RPMI8226 (cell line): ENCODE data around the gene PTPA.
"Not testable (repeated sequence)": the region's sequence is repeated elsewhere in the genome, so short reads cannot be mapped to it uniquely, and the experiment has no call there.

Experiments
- DNase-seq: peaks from one replicate; pipeline ENCODE4 v3.0.0-alpha.2; 2015

The PTPA gene

DNA sequence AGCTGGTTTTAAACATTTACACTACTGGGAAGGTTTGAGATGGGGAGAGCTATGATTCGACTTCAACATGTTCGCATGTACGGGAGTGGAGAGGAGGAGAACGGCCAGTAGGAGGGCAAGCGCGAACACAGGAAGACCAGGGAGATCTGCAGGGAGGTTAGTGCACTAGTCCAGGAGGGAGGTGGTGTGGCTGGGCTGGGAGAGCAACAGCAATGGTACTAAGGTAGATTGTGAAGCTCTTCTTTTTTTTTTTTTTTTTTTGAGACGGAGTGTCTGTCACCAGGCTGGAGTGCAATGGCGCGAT is 50.3 kb downstream of the PTPA start:
- DNase-seq, result no peak

DNA sequence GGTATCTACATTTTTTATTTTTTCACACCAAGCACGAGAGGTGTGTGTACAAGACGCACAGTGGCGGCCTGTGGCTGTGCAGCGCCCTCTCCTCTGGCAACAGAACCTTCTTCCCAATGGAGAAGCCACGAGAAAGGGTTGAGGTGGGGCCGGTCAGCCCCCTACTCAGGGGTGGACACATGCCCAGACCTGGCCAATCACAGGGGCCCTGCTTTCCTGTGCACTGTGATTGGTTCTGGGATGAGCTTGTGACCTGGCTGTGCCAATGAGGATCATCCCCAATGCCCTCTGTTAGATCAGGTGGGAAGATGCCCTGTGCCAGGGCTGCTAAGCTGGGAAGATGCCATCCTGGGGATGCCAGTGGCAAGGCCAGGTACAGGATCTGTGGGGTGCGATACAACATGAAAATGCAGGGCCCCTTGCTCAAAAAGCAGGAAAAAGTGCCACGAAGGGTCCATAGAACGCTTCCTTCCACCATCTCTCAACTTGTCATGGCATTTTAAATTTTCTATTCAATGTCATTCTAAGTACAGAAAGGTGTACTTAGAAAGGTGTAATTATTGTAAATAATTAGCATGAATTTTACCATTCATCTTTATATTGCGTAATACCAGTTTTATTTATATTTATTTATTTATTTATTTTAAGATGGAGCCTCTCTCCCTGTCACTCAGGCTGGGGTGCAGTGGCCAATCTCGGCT is 51.4 kb downstream of the PTPA start:
- DNase-seq, result no peak

- not testable (repeated sequence) for DNase-seq
Observed at GRCh38 chr9:129163198-129163670, 52.0 kb downstream of the PTPA start.

- no peak for DNase-seq
Observed at GRCh38 chr9:129163753-129164152, 52.5 kb downstream of the PTPA start.

DNA sequence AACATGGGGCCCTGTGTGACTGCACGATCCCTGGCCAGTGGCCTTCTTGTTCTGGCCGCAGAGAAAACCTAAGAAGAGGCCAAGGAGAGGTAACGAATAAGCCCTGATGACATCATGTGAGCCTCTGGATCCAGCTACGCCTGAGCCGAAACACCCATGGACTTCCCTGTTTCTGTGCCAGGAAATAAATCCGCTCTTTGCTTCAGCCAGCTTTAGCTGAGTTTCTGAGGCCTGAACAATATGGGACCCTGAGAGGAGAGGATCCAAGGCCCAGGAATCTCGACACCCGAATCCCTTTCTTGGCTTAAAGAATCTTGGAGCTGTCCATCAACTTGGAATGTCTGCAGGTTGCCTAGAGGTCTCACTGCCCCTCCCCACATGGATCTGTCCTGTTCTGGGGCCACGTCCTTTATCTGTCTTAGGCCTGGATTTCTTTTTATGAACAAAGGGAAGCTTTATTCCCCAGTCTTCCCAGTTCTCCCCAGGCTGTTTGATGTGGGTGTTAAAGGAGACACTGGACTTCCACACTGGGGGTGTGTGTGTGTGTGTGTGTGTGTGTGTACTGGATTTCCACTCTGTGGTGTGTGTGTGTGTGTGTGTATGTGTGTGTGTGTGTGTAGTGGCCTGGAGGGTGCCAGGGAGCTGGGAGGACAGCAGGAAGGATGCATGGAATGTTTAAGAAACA is 53.2 kb downstream of the PTPA start:
- DNase-seq, result no peak

GRCh38 chr9:129165198-129165597 is 54.0 kb downstream of the PTPA start:
- DNase-seq, result no peak

DNA sequence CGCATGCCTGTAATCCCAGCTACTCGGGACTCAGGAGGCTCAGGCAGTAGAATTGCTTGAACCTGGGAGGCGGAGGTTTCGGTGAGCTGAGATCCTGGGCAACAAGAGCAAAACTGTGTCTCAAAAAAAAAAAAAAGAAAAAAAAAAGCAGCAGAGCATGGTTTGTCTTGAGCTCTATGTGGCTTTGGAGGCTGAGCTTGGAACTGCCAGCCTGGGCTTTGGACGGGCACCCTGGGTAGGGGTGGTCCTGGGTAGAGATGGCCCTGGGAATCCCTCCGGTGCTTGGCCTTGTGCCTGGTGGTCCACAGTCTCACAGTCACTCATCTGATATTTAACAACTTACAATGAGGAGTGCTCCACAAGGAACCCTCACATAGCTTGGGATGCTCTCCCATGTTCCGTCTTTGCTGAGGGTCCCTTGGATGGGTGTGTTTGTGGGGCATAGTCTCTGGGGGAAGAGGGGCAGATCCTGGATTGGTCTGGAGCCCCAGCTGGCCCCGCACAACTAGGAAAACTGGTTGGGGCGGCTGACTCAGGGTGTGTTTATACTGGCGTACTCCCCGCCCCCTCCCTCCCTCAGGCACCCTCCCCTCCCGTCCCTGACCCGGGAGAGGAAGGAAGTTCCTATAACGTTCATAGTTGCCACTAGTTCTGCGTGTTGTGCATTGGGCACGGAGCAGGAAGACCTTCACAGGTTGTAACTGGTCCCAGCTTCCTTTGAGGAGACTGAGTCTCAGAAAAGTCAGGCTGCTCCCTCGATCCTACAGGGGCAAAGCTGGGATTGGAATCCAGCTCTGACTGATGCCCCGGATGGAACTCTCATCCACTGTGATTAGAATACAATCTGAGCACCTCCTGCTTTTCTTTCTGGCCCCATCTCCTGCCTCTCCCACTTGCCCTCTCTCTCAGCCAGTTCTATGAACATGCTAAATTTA is 55.7 kb downstream of the PTPA start:
- DNase-seq, result peak; percentile 41

GRCh38 chr9:129170229-129170628 is 59.0 kb downstream of the PTPA start:
- DNase-seq, result no peak

- DNase-seq, result no peak
Observed at GRCh38 chr9:129171993-129172751, 61.0 kb downstream of the PTPA start.

GRCh38 chr9:129172816-129173215 is 61.6 kb downstream of the PTPA start:
- no peak for DNase-seq

- DNase-seq, result no peak
Observed at GRCh38 chr9:129173296-129174101, 62.3 kb downstream of the PTPA start.

DNA sequence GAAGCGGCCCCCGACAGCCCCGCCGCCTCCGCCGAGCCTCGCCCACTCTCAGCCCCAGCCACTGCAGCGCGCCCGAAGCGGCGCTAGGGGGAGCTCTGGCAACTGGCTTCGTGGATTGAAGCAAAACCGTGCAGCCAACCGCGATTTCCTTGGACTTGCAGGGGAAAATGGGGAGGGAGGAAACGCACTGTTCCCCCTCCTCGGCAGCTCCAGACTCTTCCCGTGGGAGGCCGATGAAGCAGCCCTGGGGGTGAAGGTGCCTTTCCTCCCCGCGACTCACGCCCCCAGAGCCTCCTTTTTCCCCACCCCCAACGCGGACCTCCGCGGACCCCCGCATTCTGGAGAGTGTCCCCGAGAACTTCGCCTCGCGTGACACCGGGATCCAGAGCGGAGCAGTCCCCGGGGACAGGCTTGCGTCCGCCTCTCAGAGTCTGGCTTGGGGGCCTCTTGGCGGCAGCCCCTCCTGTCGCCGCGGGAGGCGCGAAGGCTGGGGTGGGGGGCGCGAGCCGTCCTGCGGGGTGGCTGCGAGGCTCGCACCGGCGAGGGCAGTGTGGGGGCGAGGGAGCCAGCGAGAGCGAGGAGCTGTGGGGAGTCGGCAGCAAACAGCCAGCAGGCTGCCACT is 63.0 kb downstream of the PTPA start:
- peak; percentile 89 for DNase-seq

GRCh38 chr9:129174724-129175514 is 63.7 kb downstream of the PTPA start:
- DNase-seq, result peak; percentile 48

DNA sequence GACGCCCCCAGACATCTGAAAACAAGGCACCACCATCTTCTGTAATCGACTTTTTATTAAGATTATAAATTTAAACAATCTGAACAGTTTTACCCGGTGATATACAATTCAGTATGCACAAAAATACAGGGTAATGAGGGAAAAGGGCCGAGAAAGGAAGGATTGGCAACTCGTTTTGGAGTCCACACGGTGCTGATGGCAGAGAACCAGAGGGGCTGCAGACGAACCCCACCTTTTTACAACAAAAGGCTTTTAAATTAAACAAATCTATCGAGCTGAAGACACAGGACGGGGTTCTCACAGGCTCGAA is 64.3 kb downstream of the PTPA start:
- no peak for DNase-seq

- DNase-seq, result peak; percentile 97
Observed at GRCh38 chr9:129175825-129176633, 64.8 kb downstream of the PTPA start.

GRCh38 chr9:129176701-129177442 is 65.7 kb downstream of the PTPA start:
- peak; percentile 61 for DNase-seq

DNA sequence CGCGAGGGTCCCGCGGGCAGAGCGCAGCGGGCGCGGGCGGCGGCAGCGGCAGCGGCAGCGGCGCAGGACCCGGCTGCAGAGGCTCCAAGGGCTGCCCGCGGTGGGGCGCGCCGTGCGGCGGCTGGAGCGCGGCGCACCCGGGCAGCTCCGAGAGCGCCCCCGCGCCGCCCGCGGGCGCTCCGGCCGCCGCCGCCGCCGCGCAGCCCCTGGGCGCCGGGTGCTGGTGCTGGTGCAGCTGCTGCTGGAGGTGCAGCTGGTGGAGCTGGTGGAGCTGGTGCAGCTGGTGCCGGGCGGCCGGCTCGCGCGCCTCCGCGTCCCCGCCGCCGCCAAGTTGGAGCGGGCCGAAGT is 66.2 kb downstream of the PTPA start:
- peak; percentile 70 for DNase-seq

DNA sequence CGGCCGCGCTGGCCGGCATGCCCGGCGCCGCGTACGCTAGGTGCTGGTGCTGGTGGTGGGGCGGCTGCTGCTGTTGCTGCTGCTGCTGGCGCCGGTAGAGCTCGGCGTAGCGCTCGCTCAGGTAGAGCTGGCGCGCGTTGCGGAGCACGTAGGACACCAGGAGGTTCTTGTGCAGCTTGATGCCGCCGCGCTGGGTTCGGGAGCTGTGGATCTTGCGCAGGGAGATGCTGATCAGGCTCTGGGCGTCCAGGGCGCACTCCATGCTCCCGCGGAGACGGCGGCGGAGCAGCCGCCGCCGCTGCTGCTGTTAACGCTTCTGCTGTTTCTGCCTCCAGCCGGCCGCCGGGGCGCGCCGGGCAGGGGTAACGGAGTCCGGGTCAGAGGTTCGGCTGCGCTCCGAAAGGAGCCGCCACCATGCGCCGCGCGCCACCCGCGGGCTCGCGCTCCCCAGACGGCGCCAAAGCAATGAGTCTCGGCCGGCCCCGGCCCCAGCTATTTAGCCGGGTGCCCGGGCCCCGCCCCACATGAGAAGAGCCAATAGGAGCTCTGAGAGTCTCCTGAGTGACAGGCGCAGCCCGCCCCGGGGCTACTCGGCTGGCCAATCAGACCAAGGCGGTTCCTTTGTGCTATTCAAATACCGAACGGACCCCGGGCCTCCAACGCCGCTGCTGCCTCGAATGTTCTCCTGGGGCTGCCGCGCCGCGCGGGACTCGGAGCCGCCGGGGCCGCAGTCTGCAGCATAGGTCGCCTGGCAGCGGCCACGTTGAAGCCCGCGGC is 66.8 kb downstream of the PTPA start, which contains the start of gene IER5L:
Gene IER5L (minus strand): TSS at position 471 of the 777 bp plus-strand sequence. CDS start 209 bp downstream, at position 262.
- DNase-seq, result peak; percentile 99
